NB4 (cell line): ENCODE results near the gene ILF3.

Source experiments
- TF ChIP-seq, protein P1 (sequence below): IDR thresholded peaks from 2 replicates; pipeline ENCODE4 v1.6.1; 2011; ENCODE audit warnings: low read depth, low read length
- TF ChIP-seq, protein P2 (sequence below): IDR thresholded peaks from one replicate; pipeline ENCODE4 v1.5.1; 2012; ENCODE audit warnings: low read depth, low read length

DNA sequence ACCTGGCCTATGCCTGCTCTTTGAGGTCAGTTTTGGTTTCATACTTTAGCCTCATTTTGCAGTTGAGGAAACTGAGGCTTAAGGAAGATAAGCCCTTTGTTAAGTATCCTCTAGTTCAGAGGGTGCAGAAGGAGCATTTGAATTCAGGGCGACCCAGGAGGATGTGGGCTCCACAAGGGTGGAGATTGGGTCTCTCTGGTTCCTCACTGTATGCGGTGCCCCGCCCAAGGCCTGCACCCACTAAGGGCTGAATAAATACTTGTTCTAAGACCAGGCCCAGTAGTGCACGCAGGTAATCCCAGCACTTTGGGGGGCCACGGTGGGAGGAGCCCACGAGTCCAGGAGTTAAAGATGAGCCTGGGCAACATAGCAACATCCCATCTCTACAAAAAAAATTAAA lies 29.6 kb upstream of the ILF3 start:
- TF ChIP-seq, protein P1, sequence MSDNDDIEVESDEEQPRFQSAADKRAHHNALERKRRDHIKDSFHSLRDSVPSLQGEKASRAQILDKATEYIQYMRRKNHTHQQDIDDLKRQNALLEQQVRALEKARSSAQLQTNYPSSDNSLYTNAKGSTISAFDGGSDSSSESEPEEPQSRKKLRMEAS, result no peak
- TF ChIP-seq, protein P2, sequence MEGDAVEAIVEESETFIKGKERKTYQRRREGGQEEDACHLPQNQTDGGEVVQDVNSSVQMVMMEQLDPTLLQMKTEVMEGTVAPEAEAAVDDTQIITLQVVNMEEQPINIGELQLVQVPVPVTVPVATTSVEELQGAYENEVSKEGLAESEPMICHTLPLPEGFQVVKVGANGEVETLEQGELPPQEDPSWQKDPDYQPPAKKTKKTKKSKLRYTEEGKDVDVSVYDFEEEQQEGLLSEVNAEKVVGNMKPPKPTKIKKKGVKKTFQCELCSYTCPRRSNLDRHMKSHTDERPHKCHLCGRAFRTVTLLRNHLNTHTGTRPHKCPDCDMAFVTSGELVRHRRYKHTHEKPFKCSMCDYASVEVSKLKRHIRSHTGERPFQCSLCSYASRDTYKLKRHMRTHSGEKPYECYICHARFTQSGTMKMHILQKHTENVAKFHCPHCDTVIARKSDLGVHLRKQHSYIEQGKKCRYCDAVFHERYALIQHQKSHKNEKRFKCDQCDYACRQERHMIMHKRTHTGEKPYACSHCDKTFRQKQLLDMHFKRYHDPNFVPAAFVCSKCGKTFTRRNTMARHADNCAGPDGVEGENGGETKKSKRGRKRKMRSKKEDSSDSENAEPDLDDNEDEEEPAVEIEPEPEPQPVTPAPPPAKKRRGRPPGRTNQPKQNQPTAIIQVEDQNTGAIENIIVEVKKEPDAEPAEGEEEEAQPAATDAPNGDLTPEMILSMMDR, result no peak
